ENCODE results near the gene PTPRA.

GRCh38 chr20:3021777-3022176 lies 148.5 kb downstream of the PTPRA start:
- no peak for TF ChIP-seq EZH2 (IDR thresholded peaks at IDR 0.05; ENCODE audit: insufficient read depth, low read length)
- TF ChIP-seq, protein P1, sequence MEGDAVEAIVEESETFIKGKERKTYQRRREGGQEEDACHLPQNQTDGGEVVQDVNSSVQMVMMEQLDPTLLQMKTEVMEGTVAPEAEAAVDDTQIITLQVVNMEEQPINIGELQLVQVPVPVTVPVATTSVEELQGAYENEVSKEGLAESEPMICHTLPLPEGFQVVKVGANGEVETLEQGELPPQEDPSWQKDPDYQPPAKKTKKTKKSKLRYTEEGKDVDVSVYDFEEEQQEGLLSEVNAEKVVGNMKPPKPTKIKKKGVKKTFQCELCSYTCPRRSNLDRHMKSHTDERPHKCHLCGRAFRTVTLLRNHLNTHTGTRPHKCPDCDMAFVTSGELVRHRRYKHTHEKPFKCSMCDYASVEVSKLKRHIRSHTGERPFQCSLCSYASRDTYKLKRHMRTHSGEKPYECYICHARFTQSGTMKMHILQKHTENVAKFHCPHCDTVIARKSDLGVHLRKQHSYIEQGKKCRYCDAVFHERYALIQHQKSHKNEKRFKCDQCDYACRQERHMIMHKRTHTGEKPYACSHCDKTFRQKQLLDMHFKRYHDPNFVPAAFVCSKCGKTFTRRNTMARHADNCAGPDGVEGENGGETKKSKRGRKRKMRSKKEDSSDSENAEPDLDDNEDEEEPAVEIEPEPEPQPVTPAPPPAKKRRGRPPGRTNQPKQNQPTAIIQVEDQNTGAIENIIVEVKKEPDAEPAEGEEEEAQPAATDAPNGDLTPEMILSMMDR (IDR thresholded peaks at IDR 0.05; ENCODE audit: insufficient read depth, low read depth, low read length), result no peak

Data from astrocyte (in vitro differentiated cells and primary cell).